ENCODE data around the gene LHX5. TPM values are rescaled to one million over a fixed set of nuclear protein-coding genes. Genes with fewer than 3 reads are reported as not detected.

Gene LHX5
- total RNA-seq, 2 donors from 2014 or later = 0.18 TPM; not detected in 1

GRCh38 chr12:113465808-113466453, 5.7 kb downstream of the LHX5 start:
- DNase-seq = no peak
- no peak overlapping the region for H3K9ac ChIP-seq (ENCODE audit: extremely low read depth, low read length, poor library complexity, severe bottlenecking)
- H3K27me3 ChIP-seq (ENCODE audit: control insufficient read depth, insufficient read depth, low read length, poor library complexity, severe bottlenecking) = peaks cover 100% of the 10 kb centered on the region
- no peak overlapping the region for H3K27ac Mint-ChIP-seq
- peaks cover 1% of the 10 kb centered on the region for H3K4me1 ChIP-seq (ENCODE audit: control insufficient read depth, insufficient read depth, low read length)
- H3K27ac ChIP-seq (ENCODE audit: low read depth, low read length) = no peak overlapping the region
- no peaks in the 10 kb centered on the region for H3K9me3 Mint-ChIP-seq
- H3K36me3 Mint-ChIP-seq (ENCODE audit: low read depth) = no peaks in the 10 kb centered on the region
- 0 to 5% methylated on average over 6 to 13 of the region's 13 CpGs for WGBS, 2 experiments (ENCODE audit: insufficient coverage in 1 of 2, insufficient read length in 1 of 2)
- no peak for TF ChIP-seq CTCF (conservative IDR thresholded peaks at IDR 0.05)
- H3K4me1 Mint-ChIP-seq = peaks cover 19% of the 10 kb centered on the region
- no peaks in the 10 kb centered on the region for H3K9me3 ChIP-seq (ENCODE audit: control insufficient read depth, low read length)
- no peak overlapping the region for H3K4me3 ChIP-seq (ENCODE audit: low read length)
- no peak overlapping the region for H3K4me3 Mint-ChIP-seq
- no peaks in the 10 kb centered on the region for H3K36me3 ChIP-seq (ENCODE audit: control insufficient read depth, insufficient read depth, low read length)
- H3K27me3 Mint-ChIP-seq (ENCODE audit: insufficient read depth) = peaks cover 98% of the 10 kb centered on the region

DNA sequence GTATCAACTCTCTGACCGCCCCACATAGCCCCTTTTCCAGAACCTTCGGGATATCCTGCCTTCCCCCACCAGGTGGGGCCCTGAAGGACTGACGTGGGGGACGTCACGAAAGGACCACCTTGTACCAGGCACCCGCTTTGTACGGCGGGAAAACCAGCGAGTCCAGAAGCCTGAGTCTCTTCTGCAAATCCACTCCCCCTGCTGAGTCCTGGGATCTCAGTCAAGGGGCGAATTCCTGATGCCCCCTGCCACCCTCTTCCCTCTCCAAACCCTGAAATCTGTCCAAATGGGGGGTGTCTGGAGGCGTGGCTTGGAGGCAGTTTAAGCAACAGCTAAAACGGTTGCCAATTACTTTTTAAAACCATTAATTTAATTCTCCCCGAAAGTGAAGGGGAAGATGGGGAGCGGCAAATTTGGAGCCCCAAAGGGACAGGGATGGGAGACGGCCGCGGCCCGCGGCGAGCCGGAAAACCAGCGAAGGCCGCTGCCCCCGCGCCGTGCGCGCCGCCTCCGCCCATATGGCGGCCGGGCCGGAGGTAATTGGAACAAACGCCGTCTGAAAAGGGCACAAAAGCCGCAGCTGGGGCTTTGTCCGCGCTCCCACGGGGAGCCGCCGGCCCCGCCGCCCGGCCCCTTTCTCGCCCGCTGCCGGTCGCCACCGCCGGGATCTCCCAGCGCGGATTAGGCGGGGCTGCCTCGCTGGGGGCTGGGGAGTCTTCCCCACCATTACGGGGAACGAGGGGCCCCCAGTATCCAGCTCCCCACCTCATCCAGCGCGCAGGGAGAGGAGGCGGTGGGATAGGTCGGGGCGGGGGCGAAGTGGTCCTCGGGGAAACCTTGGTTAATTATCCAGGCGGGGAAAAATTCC, 6.6 kb downstream of the LHX5 start:
- TF ChIP-seq CTCF (conservative IDR thresholded peaks at IDR 0.05) = no peak
- Histone ChIP-seq H3K36me3 (ENCODE audit: control insufficient read depth, insufficient read depth, low read length) (no peaks in the 10 kb centered on the region), H3K4me3 (ENCODE audit: low read length) (no peak overlapping the region), H3K9ac (ENCODE audit: extremely low read depth, low read length, poor library complexity, severe bottlenecking) (no peak overlapping the region), H3K27ac (ENCODE audit: low read depth, low read length) (no peak overlapping the region), H3K4me1 (ENCODE audit: control insufficient read depth, insufficient read depth, low read length) (no peaks in the 10 kb centered on the region), H3K27me3 (ENCODE audit: control insufficient read depth, insufficient read depth, low read length, poor library complexity, severe bottlenecking) (peaks cover 100% of the 10 kb centered on the region), H3K9me3 (ENCODE audit: control insufficient read depth, low read length) (no peaks in the 10 kb centered on the region)
- H3K36me3 Mint-ChIP-seq (ENCODE audit: low read depth) = no peaks in the 10 kb centered on the region
- peak; percentile 75 for DNase-seq
- H3K9me3 Mint-ChIP-seq = no peaks in the 10 kb centered on the region
- peaks cover 98% of the 10 kb centered on the region for H3K27me3 Mint-ChIP-seq (ENCODE audit: insufficient read depth)
- H3K4me1 Mint-ChIP-seq = peaks cover 15% of the 10 kb centered on the region
- no peak overlapping the region for H3K4me3 Mint-ChIP-seq
- WGBS, 2 experiments (ENCODE audit: insufficient coverage in 1 of 2, insufficient read length in 1 of 2) = 1 to 5% methylated on average over 19 to 63 of the region's 64 CpGs
- no peak overlapping the region for H3K27ac Mint-ChIP-seq

- Mint-ChIP-seq H3K27me3 (ENCODE audit: insufficient read depth) (peaks cover 98% of the 10 kb centered on the region), H3K36me3 (ENCODE audit: low read depth) (no peaks in the 10 kb centered on the region), H3K4me3 (peak overlapping the region; percentile 24), H3K27ac (no peak overlapping the region), H3K9me3 (no peaks in the 10 kb centered on the region), H3K4me1 (peaks cover 15% of the 10 kb centered on the region)
- H3K36me3 ChIP-seq (ENCODE audit: control insufficient read depth, insufficient read depth, low read length) = no peaks in the 10 kb centered on the region
- H3K4me1 ChIP-seq (ENCODE audit: control insufficient read depth, insufficient read depth, low read length) = no peaks in the 10 kb centered on the region
- H3K9ac ChIP-seq (ENCODE audit: extremely low read depth, low read length, poor library complexity, severe bottlenecking) = no peak overlapping the region
- DNase-seq = no peak
- peaks cover 100% of the 10 kb centered on the region for H3K27me3 ChIP-seq (ENCODE audit: control insufficient read depth, insufficient read depth, low read length, poor library complexity, severe bottlenecking)
- 3 to 4% methylated on average over 12 to 16 of the region's 16 CpGs for WGBS, 2 experiments (ENCODE audit: insufficient coverage in 1 of 2, insufficient read length in 1 of 2)
- H3K27ac ChIP-seq (ENCODE audit: low read depth, low read length) = no peak overlapping the region
- H3K4me3 ChIP-seq (ENCODE audit: low read length) = peak overlapping the region; percentile 35
- no peaks in the 10 kb centered on the region for H3K9me3 ChIP-seq (ENCODE audit: control insufficient read depth, low read length)
- no peak for TF ChIP-seq CTCF (conservative IDR thresholded peaks at IDR 0.05)
Measured at GRCh38 chr12:113464452-113464775, 7.3 kb downstream of the LHX5 start.

Measured in endodermal cell (in vitro differentiated cells).